CD4-positive, alpha-beta T cell treated with Interleukin-4 for 1 hour (primary cell): Measurements from ENCODE around the gene PLA2G7.
A peak's percentile ranks its signal among the peaks of the same experiment; 100 is the strongest.
"Not testable (repeated sequence)": the region's sequence is repeated elsewhere in the genome, so short reads cannot be mapped to it uniquely, and the experiment has no call there.

Source experiments
- DNase-seq, 2 donors: peaks; one replicate each; pipeline ENCODE4 v3.0.0-alpha.2; 2020 to 2022

Gene PLA2G7

GRCh38 chr6:46734867-46735719 is at the start of gene PLA2G7:
PLA2G7 (minus strand) TSS chr6:46735375; CDS start chr6:46722891, 12,484 bp downstream.
- no peak for DNase-seq

- no peak for DNase-seq
Measured at GRCh38 chr6:46784535-46784934, 49.4 kb upstream of the PLA2G7 start.

- peak in 1 of 2 donors; percentile 37 for DNase-seq
Measured at GRCh38 chr6:46781478-46782378, 46.6 kb upstream of the PLA2G7 start.

- DNase-seq, result no peak
Measured at GRCh38 chr6:46777476-46778346, 42.5 kb upstream of the PLA2G7 start.

- no peak for DNase-seq
Measured at GRCh38 chr6:46776070-46776712, 41.0 kb upstream of the PLA2G7 start.

GRCh38 chr6:46774736-46775135 is 39.6 kb upstream of the PLA2G7 start:
- not testable (repeated sequence) for DNase-seq

- DNase-seq, result no peak
Measured at GRCh38 chr6:46773201-46773855, 38.2 kb upstream of the PLA2G7 start.

- DNase-seq, result peak; percentile 29 to 68
Measured at GRCh38 chr6:46772762-46773161, 37.6 kb upstream of the PLA2G7 start.

GRCh38 chr6:46772016-46772415 is 36.8 kb upstream of the PLA2G7 start:
- no peak for DNase-seq

- DNase-seq, result no peak
Measured at GRCh38 chr6:46764961-46765360, 29.8 kb upstream of the PLA2G7 start.

GRCh38 chr6:46764280-46764679 is 29.1 kb upstream of the PLA2G7 start:
- not testable (repeated sequence) for DNase-seq

GRCh38 chr6:46763466-46763865 is 28.3 kb upstream of the PLA2G7 start:
- DNase-seq, result no peak

GRCh38 chr6:46760925-46761324 is 25.8 kb upstream of the PLA2G7 start:
- no peak for DNase-seq

GRCh38 chr6:46758960-46759753 is 24.0 kb upstream of the PLA2G7 start:
- DNase-seq, result no peak

- DNase-seq, result no peak
Measured at GRCh38 chr6:46757214-46757596, 22.0 kb upstream of the PLA2G7 start.

- no peak for DNase-seq
Measured at GRCh38 chr6:46756469-46757213, 21.5 kb upstream of the PLA2G7 start.

GRCh38 chr6:46755865-46756264 is 20.7 kb upstream of the PLA2G7 start:
- DNase-seq, result no peak

GRCh38 chr6:46751658-46752057 is 16.5 kb upstream of the PLA2G7 start:
- no peak for DNase-seq

- DNase-seq, result no peak
Measured at GRCh38 chr6:46749731-46750130, 14.6 kb upstream of the PLA2G7 start.

- no peak for DNase-seq
Measured at GRCh38 chr6:46748940-46749503, 13.8 kb upstream of the PLA2G7 start.
